Measurements from ENCODE around the gene LRRFIP2.

DNA sequence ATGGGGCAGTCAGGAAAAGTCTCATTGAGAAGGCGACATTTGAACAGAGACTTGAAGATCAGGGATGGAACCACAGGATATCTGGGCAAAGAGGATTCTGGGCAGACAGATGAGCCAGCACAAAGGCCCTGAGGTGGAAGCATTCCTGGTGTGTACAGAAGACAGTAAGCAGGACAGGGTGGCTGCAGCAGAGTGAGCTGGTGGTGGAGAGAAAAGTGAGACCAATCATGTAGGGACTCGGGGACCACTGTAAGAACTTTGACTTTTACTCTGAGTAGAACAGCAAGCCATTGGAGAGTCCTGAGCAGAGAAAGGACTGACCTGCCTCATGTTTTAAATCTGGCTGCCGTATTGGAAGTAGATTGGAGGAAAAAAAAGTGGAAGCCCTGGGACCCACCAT is 29.9 kb upstream of the LRRFIP2 start:
- TF ChIP-seq, protein P1, sequence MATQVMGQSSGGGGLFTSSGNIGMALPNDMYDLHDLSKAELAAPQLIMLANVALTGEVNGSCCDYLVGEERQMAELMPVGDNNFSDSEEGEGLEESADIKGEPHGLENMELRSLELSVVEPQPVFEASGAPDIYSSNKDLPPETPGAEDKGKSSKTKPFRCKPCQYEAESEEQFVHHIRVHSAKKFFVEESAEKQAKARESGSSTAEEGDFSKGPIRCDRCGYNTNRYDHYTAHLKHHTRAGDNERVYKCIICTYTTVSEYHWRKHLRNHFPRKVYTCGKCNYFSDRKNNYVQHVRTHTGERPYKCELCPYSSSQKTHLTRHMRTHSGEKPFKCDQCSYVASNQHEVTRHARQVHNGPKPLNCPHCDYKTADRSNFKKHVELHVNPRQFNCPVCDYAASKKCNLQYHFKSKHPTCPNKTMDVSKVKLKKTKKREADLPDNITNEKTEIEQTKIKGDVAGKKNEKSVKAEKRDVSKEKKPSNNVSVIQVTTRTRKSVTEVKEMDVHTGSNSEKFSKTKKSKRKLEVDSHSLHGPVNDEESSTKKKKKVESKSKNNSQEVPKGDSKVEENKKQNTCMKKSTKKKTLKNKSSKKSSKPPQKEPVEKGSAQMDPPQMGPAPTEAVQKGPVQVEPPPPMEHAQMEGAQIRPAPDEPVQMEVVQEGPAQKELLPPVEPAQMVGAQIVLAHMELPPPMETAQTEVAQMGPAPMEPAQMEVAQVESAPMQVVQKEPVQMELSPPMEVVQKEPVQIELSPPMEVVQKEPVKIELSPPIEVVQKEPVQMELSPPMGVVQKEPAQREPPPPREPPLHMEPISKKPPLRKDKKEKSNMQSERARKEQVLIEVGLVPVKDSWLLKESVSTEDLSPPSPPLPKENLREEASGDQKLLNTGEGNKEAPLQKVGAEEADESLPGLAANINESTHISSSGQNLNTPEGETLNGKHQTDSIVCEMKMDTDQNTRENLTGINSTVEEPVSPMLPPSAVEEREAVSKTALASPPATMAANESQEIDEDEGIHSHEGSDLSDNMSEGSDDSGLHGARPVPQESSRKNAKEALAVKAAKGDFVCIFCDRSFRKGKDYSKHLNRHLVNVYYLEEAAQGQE (tag by site-specific recombination; IDR thresholded peaks at IDR 0.05): no peak
- no peak for TF ChIP-seq YY1 (tag by site-specific recombination; IDR thresholded peaks at IDR 0.05)
- no peak for TF ChIP-seq CTCF (tag by site-specific recombination; IDR thresholded peaks at IDR 0.05)
- TF ChIP-seq ZBTB26 (tag by site-specific recombination; optimal IDR thresholded peaks at IDR 0.05): no peak
- no peak for TF ChIP-seq KLF10 (tag by site-specific recombination; IDR thresholded peaks at IDR 0.05)
- TF ChIP-seq ZNF548 (tag by site-specific recombination; IDR thresholded peaks at IDR 0.05): no peak
- no peak for TF ChIP-seq BCL11A (tag by site-specific recombination; IDR thresholded peaks at IDR 0.05; ENCODE audit: low read depth)
- no peak for TF ChIP-seq ZBTB20 (tag by site-specific recombination; IDR thresholded peaks at IDR 0.05)
- no peak for TF ChIP-seq PATZ1 (tag by site-specific recombination; IDR thresholded peaks at IDR 0.05)
- TF ChIP-seq SETDB1 (IDR thresholded peaks at IDR 0.05; ENCODE audit: insufficient read length, low read length): no peak
- TF ChIP-seq ZNF10 (tag by site-specific recombination; IDR thresholded peaks at IDR 0.05): no peak
- no peak for TF ChIP-seq ZNF529 (tag by site-specific recombination; IDR thresholded peaks at IDR 0.05; ENCODE audit: insufficient replicate concordance)

Data from HEK293 (cell line).